KMS-11 (cell line): ENCODE measurements around the gene FGD6.

ENCODE experiments used
- H2AFZ ChIP-seq: fragments of 200-600 bp; sonication (generic); 2 replicates; pipeline ENCODE4 v1.6.1; 2016; ENCODE audit warnings: antibody characterized with exemption, mixed run types, low read depth
- H3K27ac ChIP-seq: fragments of 200-600 bp; sonication (generic); 2 replicates; pipeline ENCODE4 v1.6.1; 2016; ENCODE audit warnings: mild to moderate bottlenecking, mixed run types
- H3K27me3 ChIP-seq: fragments of 200-600 bp; sonication (generic); 2 replicates; pipeline ENCODE4 v1.6.1; 2017; ENCODE audit warnings: mild to moderate bottlenecking, low read depth, mixed run types, moderate library complexity; ENCODE audit not compliant: insufficient read depth
- H3K36me3 ChIP-seq: fragments of 200-600 bp; sonication (generic); 2 replicates; pipeline ENCODE4 v1.6.1; 2017; ENCODE audit warnings: mild to moderate bottlenecking, mixed run types; ENCODE audit not compliant: insufficient read depth
- H3K4me1 ChIP-seq: fragments of 200-600 bp; sonication (generic); 2 replicates; pipeline ENCODE4 v1.6.1; 2016; ENCODE audit warnings: mild to moderate bottlenecking, low read depth, mixed run types; ENCODE audit not compliant: poor library complexity, severe bottlenecking
- H3K4me2 ChIP-seq: fragments of 200-600 bp; sonication (generic); 2 replicates; pipeline ENCODE4 v1.7.0; 2016; ENCODE audit warnings: mild to moderate bottlenecking, mixed run types
- H3K4me3 ChIP-seq: fragments of 200-600 bp; sonication (generic); IDR thresholded peaks from 2 replicates; pipeline ENCODE4 v1.6.1; 2017; ENCODE audit warnings: low read depth, low read length, mixed read lengths; ENCODE audit not compliant: insufficient read depth
- H3K79me2 ChIP-seq: fragments of 200-600 bp; sonication (generic); 2 replicates; pipeline ENCODE4 v1.6.1; 2016; ENCODE audit warnings: low read depth, mixed run types; ENCODE audit not compliant: insufficient read depth
- H3K9ac ChIP-seq: fragments of 200-600 bp; sonication (generic); 2 replicates; pipeline ENCODE4 v1.6.1; 2016; ENCODE audit warnings: mild to moderate bottlenecking, mixed run types
- H4K20me1 ChIP-seq: fragments of 200-600 bp; sonication (generic); 2 replicates; pipeline ENCODE4 v1.6.1; 2016; ENCODE audit warnings: mild to moderate bottlenecking, mixed run types; ENCODE audit not compliant: insufficient read depth
- TF ChIP-seq, protein P1 (sequence below): fragments of 200-600 bp; sonication (generic); conservative IDR thresholded peaks from 2 replicates; pipeline ENCODE4 v1.6.1; 2017; ENCODE audit warnings: low read depth, mild to moderate bottlenecking, antibody characterized with exemption, low read length, moderate library complexity, mixed read lengths

Gene FGD6

DNA sequence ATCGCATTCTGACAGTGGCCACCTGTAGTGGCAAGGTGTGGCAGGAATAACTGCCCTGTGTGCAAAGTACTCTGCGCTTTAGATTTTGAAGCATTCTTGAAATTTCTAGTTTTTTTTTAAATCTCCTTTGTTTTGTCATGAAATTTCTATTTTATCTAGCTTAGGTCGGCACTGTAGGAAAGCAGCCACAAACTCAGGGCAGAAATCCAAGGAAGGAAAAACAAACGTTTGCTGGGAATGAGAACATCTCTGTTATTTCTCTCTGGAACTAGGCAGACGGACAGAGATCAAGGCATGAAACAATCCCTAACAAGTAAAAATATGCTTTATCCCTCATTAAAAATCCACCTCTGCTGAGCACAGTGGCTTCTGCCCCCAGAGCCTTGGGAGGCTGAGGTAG is 142.5 kb downstream of the FGD6 start:
- Histone ChIP-seq H3K36me3 (no peaks in the 10 kb centered on the region), H3K4me1 (peaks cover 3% of the 10 kb centered on the region), H3K27me3 (no peaks in the 10 kb centered on the region), H3K27ac (no peak overlapping the region), H4K20me1 (no peaks in the 10 kb centered on the region), H3K9ac (no peak overlapping the region), H3K4me3 (no peak overlapping the region), H3K4me2 (no peak overlapping the region), H2AFZ (no peak overlapping the region), H3K79me2 (peaks cover 13% of the 10 kb centered on the region; the same call in 1 of the 2 replicates)
- TF ChIP-seq, protein P1, sequence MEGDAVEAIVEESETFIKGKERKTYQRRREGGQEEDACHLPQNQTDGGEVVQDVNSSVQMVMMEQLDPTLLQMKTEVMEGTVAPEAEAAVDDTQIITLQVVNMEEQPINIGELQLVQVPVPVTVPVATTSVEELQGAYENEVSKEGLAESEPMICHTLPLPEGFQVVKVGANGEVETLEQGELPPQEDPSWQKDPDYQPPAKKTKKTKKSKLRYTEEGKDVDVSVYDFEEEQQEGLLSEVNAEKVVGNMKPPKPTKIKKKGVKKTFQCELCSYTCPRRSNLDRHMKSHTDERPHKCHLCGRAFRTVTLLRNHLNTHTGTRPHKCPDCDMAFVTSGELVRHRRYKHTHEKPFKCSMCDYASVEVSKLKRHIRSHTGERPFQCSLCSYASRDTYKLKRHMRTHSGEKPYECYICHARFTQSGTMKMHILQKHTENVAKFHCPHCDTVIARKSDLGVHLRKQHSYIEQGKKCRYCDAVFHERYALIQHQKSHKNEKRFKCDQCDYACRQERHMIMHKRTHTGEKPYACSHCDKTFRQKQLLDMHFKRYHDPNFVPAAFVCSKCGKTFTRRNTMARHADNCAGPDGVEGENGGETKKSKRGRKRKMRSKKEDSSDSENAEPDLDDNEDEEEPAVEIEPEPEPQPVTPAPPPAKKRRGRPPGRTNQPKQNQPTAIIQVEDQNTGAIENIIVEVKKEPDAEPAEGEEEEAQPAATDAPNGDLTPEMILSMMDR, result no peak

DNA sequence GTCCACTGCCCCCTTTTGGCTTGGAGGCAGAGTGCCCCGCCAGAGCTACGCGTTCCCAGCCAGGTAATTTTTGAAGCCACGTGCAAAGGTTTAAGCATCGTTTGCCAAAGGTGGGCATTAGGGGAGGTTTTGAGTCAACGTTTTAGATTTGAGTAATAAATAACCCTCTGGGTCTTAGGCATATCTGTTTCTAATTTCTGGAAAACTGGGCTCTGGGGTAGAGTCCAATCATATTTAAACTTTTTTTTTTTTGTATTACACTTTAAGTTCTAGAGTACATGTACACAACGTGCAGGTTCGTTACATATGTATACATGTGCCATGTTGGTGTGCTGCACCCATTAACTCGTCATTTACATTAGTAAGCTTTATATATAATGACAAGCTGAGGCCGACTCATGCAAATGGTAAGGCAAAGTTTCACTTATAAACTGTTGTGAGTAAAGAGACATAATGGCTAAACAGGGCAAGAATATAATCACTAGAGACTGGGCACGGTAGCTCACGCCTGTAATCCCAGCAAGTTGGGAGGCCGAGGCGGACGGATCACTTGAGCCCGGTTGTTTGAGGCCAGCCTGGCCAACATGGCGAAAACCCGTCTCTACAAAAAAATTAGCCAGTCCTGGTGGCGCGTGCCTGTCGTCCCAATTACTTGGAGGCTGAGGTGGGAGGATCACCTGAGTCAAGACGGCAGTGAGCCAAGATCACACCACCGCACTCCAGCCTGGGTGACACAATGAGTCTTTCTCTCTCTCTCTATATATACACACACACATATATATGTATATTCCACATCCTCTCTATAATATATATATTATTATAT is 143.4 kb downstream of the FGD6 start:
- Histone ChIP-seq H3K27me3 (no peaks in the 10 kb centered on the region), H3K36me3 (no peaks in the 10 kb centered on the region), H3K4me3 (no peak overlapping the region), H3K9ac (no peak overlapping the region; the same call in 1 of the 2 replicates), H4K20me1 (no peaks in the 10 kb centered on the region), H3K4me2 (no peak overlapping the region), H3K4me1 (peaks cover 3% of the 10 kb centered on the region), H3K79me2 (peaks cover 13% of the 10 kb centered on the region; the same call in 1 of the 2 replicates), H3K27ac (no peak overlapping the region), H2AFZ (peak overlapping the region; percentile 90)
- TF ChIP-seq, protein P1, result peak; percentile 59

DNA sequence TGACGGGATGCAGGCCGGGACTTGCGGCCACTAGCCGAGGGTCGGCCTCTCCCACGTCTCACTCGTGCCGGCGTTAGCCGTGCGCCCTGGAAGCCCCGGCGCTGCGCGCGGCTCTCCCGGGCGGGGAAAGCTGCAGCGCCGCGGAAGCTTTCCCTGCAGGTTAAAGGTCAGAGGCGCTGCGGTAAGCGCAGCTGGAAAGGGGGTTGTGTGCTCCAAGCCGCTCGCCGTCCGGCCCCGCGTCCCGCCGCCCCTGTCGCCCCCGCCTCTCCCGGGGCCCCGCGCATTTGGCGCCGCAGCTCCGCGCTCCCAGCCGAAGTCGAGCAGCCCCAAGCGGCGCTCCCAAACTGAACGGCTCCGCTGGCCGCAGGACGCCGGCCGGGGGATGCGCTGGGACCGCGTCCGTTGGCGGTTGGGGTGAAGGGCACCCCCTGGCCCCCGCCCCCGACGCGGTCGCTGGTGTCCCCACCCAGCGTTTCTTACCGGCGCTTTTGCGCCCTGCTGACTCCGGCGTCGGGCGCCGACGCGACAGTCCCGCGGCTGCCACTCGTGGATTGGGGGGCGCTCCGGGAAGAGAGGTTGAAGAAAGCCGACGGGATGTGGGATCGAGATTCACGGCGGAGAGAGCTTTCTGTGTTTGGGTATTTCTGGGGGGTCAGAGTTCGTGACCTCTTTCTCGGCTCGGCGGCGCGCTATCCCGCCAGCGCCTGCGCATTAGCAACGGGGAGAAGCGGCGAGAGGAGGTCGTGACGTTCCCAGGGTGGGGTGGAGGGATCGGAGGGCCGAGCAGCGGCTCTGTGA is 144.2 kb downstream of the FGD6 start, which contains the start of gene NR2C1:
NR2C1 (minus strand) TSS at position 719 of the 798 bp plus-strand sequence. CDS start 6,234 bp downstream, outside the sequence.
- TF ChIP-seq, protein P1, result no peak
- Histone ChIP-seq H3K27ac (no peak within 1 kb of the TSS; the same call in 1 of the 2 replicates), H3K4me2 (peak within 1 kb of the TSS; percentile 80), H3K36me3 (no peaks in the 10 kb centered on the region), H3K27me3 (no peaks in the 10 kb centered on the region), H4K20me1 (no peaks in the 10 kb centered on the region), H3K9ac (peak within 1 kb of the TSS; percentile 44; the same call in 1 of the 2 replicates), H3K4me3 (no peak within 1 kb of the TSS), H2AFZ (peak within 1 kb of the TSS; percentile 90), H3K4me1 (peaks cover 3% of the 10 kb centered on the region), H3K79me2 (peaks cover 13% of the 10 kb centered on the region; the same call in 1 of the 2 replicates)

DNA sequence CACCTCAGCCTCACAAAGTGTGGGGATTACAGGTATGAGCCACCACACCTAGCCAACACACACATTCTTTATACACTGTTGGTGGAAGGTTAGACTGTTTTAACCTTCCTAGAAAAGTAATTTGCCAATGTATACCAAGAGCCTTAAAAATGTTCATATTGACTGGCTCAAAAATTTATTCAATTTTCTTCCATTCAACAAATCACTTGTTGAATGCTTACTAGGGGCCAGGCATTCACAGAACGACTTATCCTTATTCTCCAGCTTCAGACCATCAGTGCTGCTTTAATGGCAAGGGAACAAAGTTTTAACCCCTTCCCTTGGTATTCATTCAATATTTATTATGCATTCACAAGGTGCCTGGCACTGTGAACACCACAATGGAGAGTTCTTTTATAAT is 146.9 kb downstream of the FGD6 start:
- Histone ChIP-seq H3K9ac (no peak overlapping the region), H4K20me1 (no peaks in the 10 kb centered on the region), H3K4me2 (no peak overlapping the region), H3K36me3 (no peaks in the 10 kb centered on the region), H3K4me1 (peaks cover 3% of the 10 kb centered on the region), H2AFZ (no peak overlapping the region), H3K79me2 (peaks cover 13% of the 10 kb centered on the region; the same call in 1 of the 2 replicates), H3K27ac (no peak overlapping the region), H3K27me3 (no peaks in the 10 kb centered on the region), H3K4me3 (no peak overlapping the region)
- TF ChIP-seq, protein P1, result no peak
